ENCODE data around the gene NPTN. TPM values are rescaled to one million over a fixed set of nuclear protein-coding genes. Genes with fewer than 3 reads are reported as not detected.
"Not testable (repeated sequence)": the region's sequence is repeated elsewhere in the genome, so short reads cannot be mapped to it uniquely, and the experiment has no call there.

The NPTN gene
- total RNA-seq, 1 donor from 2014 or later: 100 TPM

GRCh38 chr15:73655724-73656123, 22.5 kb upstream of the NPTN start:
- DNase-seq (ENCODE audit: low read depth): no peak
- H3K4me3 ChIP-seq (ENCODE audit: low read depth, low read length): no peak overlapping the region
- no peak for TF ChIP-seq CTCF (conservative IDR thresholded peaks at IDR 0.05; ENCODE audit: low read depth, low read length)

- DNase-seq (ENCODE audit: low read depth): no peak
Observed at GRCh38 chr15:73654659-73655058, 21.5 kb upstream of the NPTN start.

GRCh38 chr15:73650416-73651126, 17.4 kb upstream of the NPTN start:
- TF ChIP-seq CTCF (conservative IDR thresholded peaks at IDR 0.05; ENCODE audit: low read depth, low read length): no peak
- H3K4me3 ChIP-seq (ENCODE audit: low read depth, low read length): no peak overlapping the region
- DNase-seq (ENCODE audit: low read depth): no peak

More at GRCh38 chr15:73654659-73655058, 21.5 kb upstream of the NPTN start:
- TF ChIP-seq CTCF (conservative IDR thresholded peaks at IDR 0.05; ENCODE audit: low read depth, low read length): no peak
- H3K4me3 ChIP-seq (ENCODE audit: low read depth, low read length): no peak overlapping the region

- no peak for DNase-seq (ENCODE audit: low read depth)
- H3K4me3 ChIP-seq (ENCODE audit: low read depth, low read length): no peak overlapping the region
- TF ChIP-seq CTCF (conservative IDR thresholded peaks at IDR 0.05; ENCODE audit: low read depth, low read length): no peak
Observed at GRCh38 chr15:73648014-73648295, 14.8 kb upstream of the NPTN start.

- no peak for TF ChIP-seq CTCF (conservative IDR thresholded peaks at IDR 0.05; ENCODE audit: low read depth, low read length)
- no peak for DNase-seq (ENCODE audit: low read depth)
- H3K4me3 ChIP-seq (ENCODE audit: low read depth, low read length): no peak overlapping the region
Observed at GRCh38 chr15:73647259-73648013, 14.2 kb upstream of the NPTN start.

- DNase-seq (ENCODE audit: low read depth): peak; percentile 63
Observed at GRCh38 chr15:73639464-73639863, 6.3 kb upstream of the NPTN start.

GRCh38 chr15:73637527-73637926, 4.3 kb upstream of the NPTN start:
- no peak for TF ChIP-seq CTCF (conservative IDR thresholded peaks at IDR 0.05; ENCODE audit: low read depth, low read length)
- DNase-seq (ENCODE audit: low read depth): peak; percentile 94

More at GRCh38 chr15:73639464-73639863, 6.3 kb upstream of the NPTN start:
- not testable (repeated sequence) for H3K4me3 ChIP-seq (ENCODE audit: low read depth, low read length)

More at GRCh38 chr15:73637527-73637926, 4.3 kb upstream of the NPTN start:
- no peak overlapping the region for H3K4me3 ChIP-seq (ENCODE audit: low read depth, low read length)
